ENCODE data around the gene ELAVL3.
"Not testable (repeated sequence)": the region's sequence is repeated elsewhere in the genome, so short reads cannot be mapped to it uniquely, and the experiment has no call there.

ELAVL3 gene

GRCh38 chr19:11435833-11436313 is 45.0 kb downstream of the ELAVL3 start:
- DNase-seq (ENCODE audit: low spot score), result no peak

GRCh38 chr19:11435057-11435832 is 45.6 kb downstream of the ELAVL3 start, which contains the start of the genes ODAD3 and PRKCSH:
Gene ODAD3, minus strand, starts transcription at chr19:11435121. Its CDS starts 105 bp downstream, at chr19:11435016.
Gene PRKCSH, plus strand, starts transcription at chr19:11435635. Its CDS starts 483 bp downstream, at chr19:11436118.
- DNase-seq (ENCODE audit: low spot score), result peak; percentile 99

GRCh38 chr19:11434703-11435056 is 46.2 kb downstream of the ELAVL3 start:
- DNase-seq (ENCODE audit: low spot score), result peak; percentile 36

- DNase-seq (ENCODE audit: low spot score), result not testable (repeated sequence)
These were observed 47.3 kb downstream of the ELAVL3 start for GRCh38 chr19:11433526-11433925.

- DNase-seq (ENCODE audit: low spot score), result no peak
These were observed 54.2 kb downstream of the ELAVL3 start for GRCh38 chr19:11426656-11427055.

- no peak for DNase-seq (ENCODE audit: low spot score)
These were observed 55.0 kb downstream of the ELAVL3 start for GRCh38 chr19:11425719-11426457.

GRCh38 chr19:11423791-11424181 is 57.1 kb downstream of the ELAVL3 start:
- DNase-seq (ENCODE audit: low spot score), result no peak

DNA sequence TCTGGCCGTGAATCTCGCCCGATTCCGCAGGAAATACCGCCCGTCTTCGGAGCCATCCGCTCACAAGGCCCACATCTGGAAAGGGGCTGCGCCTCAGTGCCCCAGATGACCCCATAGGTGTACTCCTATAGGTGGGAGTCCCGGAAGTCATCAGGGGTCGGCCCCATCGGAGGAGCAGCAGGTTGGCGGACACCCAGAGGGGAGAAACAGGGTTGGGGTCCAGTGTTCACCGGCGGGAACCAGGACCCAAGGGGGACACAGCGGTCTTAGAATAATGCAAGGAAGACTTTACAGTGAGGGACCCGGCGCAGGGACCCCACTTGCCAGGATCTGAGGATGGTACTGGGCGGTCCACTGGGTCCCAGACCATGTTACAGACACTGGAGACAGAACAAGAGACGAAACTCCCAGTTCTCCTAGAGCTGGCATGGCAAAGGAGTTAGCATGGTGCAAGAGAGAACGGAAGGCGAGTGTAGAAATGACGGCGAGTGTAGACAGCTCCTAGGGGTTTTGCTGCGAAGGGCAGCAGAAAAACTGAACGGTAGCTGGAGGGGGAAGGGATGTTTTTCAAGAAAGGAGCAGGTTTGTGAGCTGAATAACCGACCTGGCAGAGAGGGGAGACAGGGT is 57.6 kb downstream of the ELAVL3 start:
- DNase-seq (ENCODE audit: low spot score), result no peak

DNA sequence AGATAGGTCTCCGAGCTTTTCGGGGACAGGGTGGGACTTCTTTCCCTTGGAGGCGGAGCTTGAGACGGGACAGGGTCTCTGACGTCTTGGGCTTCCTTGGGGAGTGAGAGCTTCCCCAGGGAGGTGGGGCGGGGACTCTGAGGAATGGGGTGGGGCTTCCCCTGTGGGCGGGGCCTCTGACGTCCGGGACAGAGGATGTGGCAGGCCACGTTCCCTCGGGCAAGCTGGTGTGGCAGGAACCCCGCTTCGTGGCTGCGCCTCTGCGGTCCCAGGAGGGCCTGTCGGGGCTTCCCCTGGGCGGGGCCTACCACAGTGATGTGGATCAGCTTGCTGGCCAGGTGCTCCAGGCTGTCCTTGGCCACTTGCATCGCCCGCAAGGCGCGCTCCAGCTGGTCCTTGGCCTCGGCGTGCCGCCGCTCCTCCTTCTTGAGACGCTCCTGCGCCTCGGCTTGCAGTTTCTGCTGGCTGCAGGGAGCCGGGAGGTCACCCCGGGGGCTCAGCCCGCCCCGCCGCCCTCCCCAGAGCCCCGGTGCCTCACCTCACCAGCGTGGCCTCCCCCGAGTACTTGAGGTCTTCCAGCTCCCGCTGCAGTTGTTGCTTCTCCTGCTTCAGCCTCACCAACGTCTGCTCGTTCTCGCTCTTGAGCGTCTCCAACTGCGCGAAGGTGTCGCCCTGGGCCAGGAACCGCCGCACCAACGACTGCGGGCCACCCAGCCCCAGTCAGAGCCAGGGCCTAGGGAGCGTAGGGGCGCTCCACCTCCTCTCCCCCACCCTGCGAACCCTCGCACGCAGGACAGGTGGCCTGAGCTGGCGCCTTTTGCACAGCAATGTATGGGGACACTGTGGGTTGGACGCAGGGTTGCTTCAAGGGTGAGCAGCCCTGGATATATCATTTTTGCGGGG is 58.4 kb downstream of the ELAVL3 start:
- DNase-seq (ENCODE audit: low spot score), result peak; percentile 94

DNA sequence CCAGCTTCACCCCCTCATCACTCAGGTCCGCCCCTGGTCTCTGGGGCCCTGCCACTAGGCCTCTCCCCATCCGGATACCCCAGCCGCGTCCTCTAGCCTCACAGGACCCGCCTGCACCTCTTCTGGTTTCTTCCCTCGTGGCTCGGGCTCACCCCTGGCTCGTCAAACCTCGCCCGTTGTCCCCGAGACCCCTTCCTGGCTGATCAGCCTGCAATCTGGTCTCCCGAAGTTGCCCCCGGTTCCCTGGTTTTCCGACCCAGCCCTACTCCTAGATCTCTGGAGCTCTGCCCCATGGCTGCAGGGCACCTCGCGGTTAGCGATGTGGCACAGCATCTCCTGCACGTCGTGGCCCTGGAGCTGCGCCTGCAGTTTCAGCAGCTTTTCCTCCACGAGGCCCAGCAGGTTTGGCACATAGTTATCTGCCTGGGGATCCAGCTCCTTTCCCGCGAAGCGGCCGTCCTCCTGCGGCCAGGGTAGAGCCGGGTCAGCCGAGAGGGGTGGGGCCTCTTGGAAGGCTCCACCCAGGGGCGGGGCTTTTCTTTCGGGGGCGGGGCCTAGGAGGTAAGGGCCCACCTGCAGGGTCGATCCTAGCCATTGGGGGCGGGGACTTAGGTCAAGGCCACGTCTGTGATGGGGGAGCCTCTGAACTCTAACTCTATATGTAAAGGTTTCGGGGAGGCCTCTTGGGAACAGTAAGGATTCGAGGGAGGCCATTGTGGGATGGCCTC is 59.3 kb downstream of the ELAVL3 start:
- peak; percentile 82 for DNase-seq (ENCODE audit: low spot score)

- peak; percentile 55 for DNase-seq (ENCODE audit: low spot score)
These were observed 60.1 kb downstream of the ELAVL3 start for GRCh38 chr19:11420429-11421370.

DNA sequence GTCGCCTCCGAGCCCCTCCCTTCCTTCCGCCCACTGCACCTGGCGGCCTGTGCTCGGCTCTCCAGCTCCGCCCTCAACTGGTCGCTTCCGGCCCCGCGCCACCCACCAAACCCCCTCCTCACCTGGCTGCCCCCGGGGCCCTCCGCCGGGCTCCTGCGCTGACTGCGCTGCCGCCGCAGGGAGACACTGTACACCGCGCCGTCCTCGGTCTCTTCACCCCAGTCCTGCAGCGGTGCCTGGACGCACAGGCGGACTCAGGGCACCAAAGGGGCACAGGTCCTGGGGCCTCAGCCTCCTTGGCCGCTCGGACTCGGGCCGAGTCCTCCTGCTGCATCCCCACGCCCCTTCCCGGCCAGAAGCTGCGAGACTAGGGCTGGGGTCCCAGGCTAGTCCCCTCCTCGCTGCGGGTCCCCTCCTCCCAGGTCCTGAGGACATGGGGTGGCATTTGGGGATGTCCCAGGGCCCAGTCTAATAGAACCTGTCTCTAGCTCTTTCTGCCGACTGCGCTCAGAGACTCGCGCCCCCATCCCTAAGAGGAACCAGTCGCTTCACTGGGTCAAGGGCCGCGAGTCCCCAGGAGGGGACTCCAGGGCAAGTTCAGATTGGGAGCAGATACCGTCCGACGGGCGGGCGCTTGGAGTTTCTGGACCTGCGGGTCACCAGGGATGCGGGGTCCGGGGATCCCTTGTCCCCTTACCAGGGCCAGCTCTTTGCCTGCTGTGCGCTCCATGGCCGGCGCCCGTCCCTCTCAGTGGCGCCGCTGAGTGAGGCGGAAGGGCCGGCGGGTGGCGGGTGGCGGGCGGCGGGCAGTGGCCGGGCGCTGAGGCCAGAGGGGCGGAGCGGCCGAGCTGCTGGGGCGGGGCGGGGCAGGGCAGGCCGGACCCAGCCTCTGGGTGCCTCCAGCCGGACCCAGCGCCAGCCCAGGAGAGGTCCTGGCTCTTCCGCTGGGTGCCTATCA is 62.0 kb downstream of the ELAVL3 start, which contains the start of gene RGL3:
Gene RGL3, minus strand, starts transcription at position 766 of the 958 bp plus-strand sequence. Its CDS starts 36 bp downstream, at position 730.
- no peak for DNase-seq (ENCODE audit: low spot score)

- no peak for DNase-seq (ENCODE audit: low spot score)
These were observed 62.7 kb downstream of the ELAVL3 start for GRCh38 chr19:11418094-11418548.

- DNase-seq (ENCODE audit: low spot score), result no peak
These were observed 64.3 kb downstream of the ELAVL3 start for GRCh38 chr19:11416346-11417052.

GRCh38 chr19:11414544-11414943 is 66.3 kb downstream of the ELAVL3 start:
- no peak for DNase-seq (ENCODE audit: low spot score)

- DNase-seq (ENCODE audit: low spot score), result no peak
These were observed 70.2 kb downstream of the ELAVL3 start for GRCh38 chr19:11410682-11411081.

GRCh38 chr19:11408591-11408990 is 72.3 kb downstream of the ELAVL3 start:
- DNase-seq (ENCODE audit: low spot score), result no peak
